Measurements from ENCODE around the gene ZGRF1. TPM values are rescaled to one million over a fixed set of nuclear protein-coding genes. Genes with fewer than 3 reads are reported as not detected.
A peak's percentile ranks its signal among the peaks of the same experiment; 100 is the strongest.

Gene ZGRF1
- total RNA-seq, 1 donor from 2014 or later: 128 TPM

- H3K4me1 ChIP-seq: peaks cover 6% of the 10 kb centered on the region
- H3K9me3 ChIP-seq (ENCODE audit: low read depth): no peaks in the 10 kb centered on the region
- TF ChIP-seq EZH2phosphoT487 (IDR thresholded peaks at IDR 0.05) (no peak), CTCF (IDR thresholded peaks at IDR 0.05) (no peak), EZH2 (IDR thresholded peaks at IDR 0.05) (no peak)
- H3K9ac ChIP-seq: no peak overlapping the region
- Mint-ChIP-seq H3K27ac (no peak overlapping the region), H3K4me1 (no peaks in the 10 kb centered on the region), H3K4me3 (no peak overlapping the region), H3K27me3 (ENCODE audit: insufficient read depth, low read depth) (no peaks in the 10 kb centered on the region), H3K36me3 (no peaks in the 10 kb centered on the region), H3K9me3 (no peaks in the 10 kb centered on the region)
- H3K27ac ChIP-seq: no peak overlapping the region
- no peaks in the 10 kb centered on the region for H3K36me3 ChIP-seq
- DNase-seq (ENCODE audit: low spot score): no peak
- no peak overlapping the region for H2AFZ ChIP-seq (replicated peaks)
- no peaks in the 10 kb centered on the region for H4K20me1 ChIP-seq (ENCODE audit: low read depth)
- H3K27me3 ChIP-seq: no peaks in the 10 kb centered on the region
- H3K79me2 ChIP-seq (ENCODE audit: low read depth): no peaks in the 10 kb centered on the region
- peaks cover 27% of the 10 kb centered on the region for H3F3A ChIP-seq (ENCODE audit: low read depth)
- no peak overlapping the region for H3K4me3 ChIP-seq
- no peak overlapping the region for H3K4me2 ChIP-seq
These were observed 37.7 kb upstream of the ZGRF1 start for GRCh38 chr4:112674376-112674775.

GRCh38 chr4:112673686-112674085 lies 37.0 kb upstream of the ZGRF1 start:
- Histone ChIP-seq H3F3A (ENCODE audit: low read depth) (peaks cover 30% of the 10 kb centered on the region), H3K4me2 (no peak overlapping the region), H3K27ac (no peak overlapping the region), H3K4me1 (peaks cover 9% of the 10 kb centered on the region), H3K9me3 (ENCODE audit: low read depth) (no peaks in the 10 kb centered on the region), H3K9ac (no peak overlapping the region), H3K4me3 (no peak overlapping the region), H4K20me1 (ENCODE audit: low read depth) (no peaks in the 10 kb centered on the region), H2AFZ (replicated peaks) (peak overlapping the region; percentile 42), H3K27me3 (no peaks in the 10 kb centered on the region), H3K36me3 (no peaks in the 10 kb centered on the region), H3K79me2 (ENCODE audit: low read depth) (no peaks in the 10 kb centered on the region)
- H3K4me3 Mint-ChIP-seq: no peak overlapping the region
- H3K36me3 Mint-ChIP-seq: no peaks in the 10 kb centered on the region
- H3K4me1 Mint-ChIP-seq: no peaks in the 10 kb centered on the region
- TF ChIP-seq EZH2 (IDR thresholded peaks at IDR 0.05) (no peak), EZH2phosphoT487 (IDR thresholded peaks at IDR 0.05) (no peak), CTCF (IDR thresholded peaks at IDR 0.05) (no peak)
- H3K27me3 Mint-ChIP-seq (ENCODE audit: insufficient read depth, low read depth): no peaks in the 10 kb centered on the region
- no peak for DNase-seq (ENCODE audit: low spot score)
- no peaks in the 10 kb centered on the region for H3K9me3 Mint-ChIP-seq
- no peak overlapping the region for H3K27ac Mint-ChIP-seq

- Histone ChIP-seq H3K9me3 (ENCODE audit: low read depth) (no peaks in the 10 kb centered on the region), H3K4me3 (no peak overlapping the region), H3K4me1 (peaks cover 15% of the 10 kb centered on the region), H3K27me3 (no peaks in the 10 kb centered on the region), H3K36me3 (no peaks in the 10 kb centered on the region), H2AFZ (replicated peaks) (no peak overlapping the region), H3K79me2 (ENCODE audit: low read depth) (no peaks in the 10 kb centered on the region), H3K27ac (no peak overlapping the region), H3K9ac (no peak overlapping the region), H3K4me2 (no peak overlapping the region), H4K20me1 (ENCODE audit: low read depth) (no peaks in the 10 kb centered on the region), H3F3A (ENCODE audit: low read depth) (peaks cover 34% of the 10 kb centered on the region)
- Mint-ChIP-seq H3K4me1 (no peaks in the 10 kb centered on the region), H3K27me3 (ENCODE audit: insufficient read depth, low read depth) (no peaks in the 10 kb centered on the region), H3K36me3 (no peaks in the 10 kb centered on the region), H3K4me3 (no peak overlapping the region), H3K9me3 (no peaks in the 10 kb centered on the region), H3K27ac (no peak overlapping the region)
- TF ChIP-seq CTCF (IDR thresholded peaks at IDR 0.05) (no peak), EZH2 (IDR thresholded peaks at IDR 0.05) (no peak)
- DNase-seq (ENCODE audit: low spot score): no peak
These were observed 36.4 kb upstream of the ZGRF1 start for GRCh38 chr4:112673076-112673475.
